Endodermal cell (in vitro differentiated cells): ENCODE results near the gene AP4B1. TPM values are rescaled to one million over a fixed set of nuclear protein-coding genes. Genes with fewer than 3 reads are reported as not detected.

Experiments used
- DNase-seq: peaks from one replicate; pipeline ENCODE4 v3.0.0-alpha.2; 2017
- H3K27ac ChIP-seq: 2 replicates; pipeline ENCODE4 v1.5.1; 2013; ENCODE audit warnings: mild to moderate bottlenecking, low read depth, low read length, moderate library complexity
- H3K27me3 ChIP-seq: 2 replicates; pipeline ENCODE4 v1.6.1; 2013; ENCODE audit warnings: mild to moderate bottlenecking, low read length, moderate library complexity; ENCODE audit not compliant: insufficient read depth, control insufficient read depth, poor library complexity, severe bottlenecking
- H3K36me3 ChIP-seq: 2 replicates; pipeline ENCODE4 v1.7.0; 2013; ENCODE audit warnings: mild to moderate bottlenecking, low read length, moderate library complexity; ENCODE audit not compliant: control insufficient read depth, insufficient read depth
- H3K4me1 ChIP-seq: one replicate; pipeline ENCODE4 v1.7.0; 2013; ENCODE audit warnings: low read length; ENCODE audit not compliant: control insufficient read depth, insufficient read depth
- H3K4me3 ChIP-seq: 2 replicates; pipeline ENCODE4 v1.5.1; 2013; ENCODE audit warnings: mild to moderate bottlenecking, low read length, moderate library complexity
- H3K9ac ChIP-seq: 2 replicates; pipeline ENCODE4 v1.6.1; 2013; ENCODE audit warnings: mild to moderate bottlenecking, low read length, moderate library complexity; ENCODE audit not compliant: poor library complexity, severe bottlenecking; ENCODE audit errors: extremely low read depth
- H3K9me3 ChIP-seq: 2 replicates; pipeline ENCODE4 v1.6.1; 2013; ENCODE audit warnings: mild to moderate bottlenecking, low read length, moderate library complexity; ENCODE audit not compliant: control insufficient read depth
- H3K27ac Mint-ChIP-seq: 2 replicates; pipeline ENCODE4 v1.8.0; 2020; ENCODE audit warnings: mixed read lengths
- H3K27me3 Mint-ChIP-seq: 2 replicates; pipeline ENCODE4 v1.8.0; 2021; ENCODE audit warnings: mild to moderate bottlenecking, mixed read lengths; ENCODE audit not compliant: insufficient read depth
- H3K36me3 Mint-ChIP-seq: 2 replicates; pipeline ENCODE4 v1.8.0; 2020; ENCODE audit warnings: low read depth, mixed read lengths
- H3K4me1 Mint-ChIP-seq: 2 replicates; pipeline ENCODE4 v1.8.0; 2020; ENCODE audit warnings: mixed read lengths
- H3K4me3 Mint-ChIP-seq: 2 replicates; pipeline ENCODE4 v1.8.0; 2020; ENCODE audit warnings: mild to moderate bottlenecking, moderate library complexity, mixed read lengths
- H3K9me3 Mint-ChIP-seq: 2 replicates; pipeline ENCODE4 v1.8.0; 2020; ENCODE audit warnings: mild to moderate bottlenecking, mixed read lengths
- WGBS, 2 experiments: methylation state at CpG; one replicate each; pipeline versions ENCODE4 v1.1.5 to v1.1.7; 2013; ENCODE audit warnings: missing lambda C conversion rate in 2 of 2, mixed read lengths in 1 of 2; ENCODE audit not compliant: insufficient coverage in 1 of 2, insufficient read length in 1 of 2; 5-methylcytosine and 5-hydroxymethylcytosine counted together
- total RNA-seq, 2 donors: library from RNA; stranded (reverse); fragmentation: NEBNext Ultra II Directional in 1 of 2; extraction: Animal tissue kit (Norgen Biotek cat#: 25700) in 1 of 2; gene quantifications; 2 replicates in 1 of 2; 3 replicates in 1 of 2; pipeline ENCODE4 v1.2.1, GENCODE V29; 2021
- TF ChIP-seq, protein P1 (sequence below): fragments of 200-600 bp; sonication (generic); conservative IDR thresholded peaks from 2 replicates; pipeline ENCODE4 v1.5.0; 2021; ENCODE audit warnings: antibody characterized with exemption, mild to moderate bottlenecking

The AP4B1 gene
- total RNA-seq, 2 donors from 2014 or later: 9.6 to 14.7 TPM

DNA sequence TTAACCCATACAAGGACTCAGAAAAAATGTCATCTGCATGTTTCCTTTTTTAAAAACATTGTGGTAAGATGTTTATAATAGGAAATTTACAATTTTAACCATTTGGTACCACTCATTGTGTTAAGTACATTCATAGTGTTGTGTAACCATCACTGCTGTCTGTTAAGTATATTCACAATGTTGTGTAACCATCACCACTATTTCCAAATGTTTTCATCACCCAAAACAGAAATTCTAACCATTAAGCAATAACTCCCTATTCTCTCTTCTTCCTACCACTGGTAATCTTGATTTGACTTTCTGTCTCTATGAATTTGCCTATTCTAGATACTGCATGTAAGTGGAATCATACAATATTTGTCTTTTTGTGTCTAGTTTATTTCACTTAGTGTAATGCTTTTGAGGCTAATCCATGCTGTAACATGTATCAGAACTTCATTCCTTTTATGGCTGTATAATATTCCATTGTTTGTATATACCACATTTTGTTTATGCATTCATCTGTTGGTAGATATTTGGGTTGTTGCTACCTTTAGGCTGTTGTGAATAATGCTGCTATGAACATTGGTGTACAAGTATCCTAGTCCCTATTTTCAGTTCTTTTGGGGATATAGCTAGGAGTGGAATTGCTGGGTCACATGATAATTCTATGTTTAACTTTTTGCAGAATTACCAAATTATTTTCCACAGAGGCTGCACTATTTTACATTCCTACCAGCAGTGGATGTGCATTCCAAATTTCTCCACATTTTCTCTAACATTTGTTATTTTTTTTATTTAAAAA, 38.6 kb upstream of the AP4B1 start:
- no peak overlapping the region for H3K4me3 Mint-ChIP-seq
- Histone ChIP-seq H3K4me1 (peaks cover 23% of the 10 kb centered on the region), H3K9ac (no peak overlapping the region), H3K36me3 (peaks cover 35% of the 10 kb centered on the region), H3K9me3 (no peaks in the 10 kb centered on the region), H3K27me3 (no peaks in the 10 kb centered on the region), H3K27ac (no peak overlapping the region), H3K4me3 (no peak overlapping the region)
- TF ChIP-seq, protein P1, sequence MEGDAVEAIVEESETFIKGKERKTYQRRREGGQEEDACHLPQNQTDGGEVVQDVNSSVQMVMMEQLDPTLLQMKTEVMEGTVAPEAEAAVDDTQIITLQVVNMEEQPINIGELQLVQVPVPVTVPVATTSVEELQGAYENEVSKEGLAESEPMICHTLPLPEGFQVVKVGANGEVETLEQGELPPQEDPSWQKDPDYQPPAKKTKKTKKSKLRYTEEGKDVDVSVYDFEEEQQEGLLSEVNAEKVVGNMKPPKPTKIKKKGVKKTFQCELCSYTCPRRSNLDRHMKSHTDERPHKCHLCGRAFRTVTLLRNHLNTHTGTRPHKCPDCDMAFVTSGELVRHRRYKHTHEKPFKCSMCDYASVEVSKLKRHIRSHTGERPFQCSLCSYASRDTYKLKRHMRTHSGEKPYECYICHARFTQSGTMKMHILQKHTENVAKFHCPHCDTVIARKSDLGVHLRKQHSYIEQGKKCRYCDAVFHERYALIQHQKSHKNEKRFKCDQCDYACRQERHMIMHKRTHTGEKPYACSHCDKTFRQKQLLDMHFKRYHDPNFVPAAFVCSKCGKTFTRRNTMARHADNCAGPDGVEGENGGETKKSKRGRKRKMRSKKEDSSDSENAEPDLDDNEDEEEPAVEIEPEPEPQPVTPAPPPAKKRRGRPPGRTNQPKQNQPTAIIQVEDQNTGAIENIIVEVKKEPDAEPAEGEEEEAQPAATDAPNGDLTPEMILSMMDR: no peak
- peaks cover 44% of the 10 kb centered on the region for H3K4me1 Mint-ChIP-seq
- no peaks in the 10 kb centered on the region for H3K27me3 Mint-ChIP-seq
- H3K36me3 Mint-ChIP-seq: peaks cover 33% of the 10 kb centered on the region
- no peaks in the 10 kb centered on the region for H3K9me3 Mint-ChIP-seq
- DNase-seq: no peak
- H3K27ac Mint-ChIP-seq: no peak overlapping the region

DNA sequence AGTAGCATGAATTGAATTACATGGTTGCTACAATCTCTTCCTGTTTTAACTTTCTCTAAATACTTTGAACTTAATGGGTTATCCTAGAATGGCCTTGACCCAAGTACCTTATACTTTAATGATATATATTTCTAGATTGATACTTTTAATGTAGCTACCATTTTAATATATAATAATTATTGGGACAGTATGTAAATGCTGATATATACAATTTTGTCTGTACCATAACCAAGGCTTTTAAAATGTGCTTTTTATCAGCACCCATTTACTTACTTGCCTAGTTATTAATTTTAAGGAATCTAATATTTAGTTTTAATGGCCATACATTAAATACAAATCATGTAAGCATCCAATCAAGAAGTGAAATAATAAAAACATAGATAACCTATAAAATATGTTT, 37.9 kb upstream of the AP4B1 start:
- Mint-ChIP-seq H3K9me3 (no peaks in the 10 kb centered on the region), H3K4me1 (peaks cover 43% of the 10 kb centered on the region), H3K4me3 (no peak overlapping the region), H3K36me3 (peaks cover 33% of the 10 kb centered on the region), H3K27ac (no peak overlapping the region), H3K27me3 (no peaks in the 10 kb centered on the region)
- TF ChIP-seq, protein P1: no peak
- Histone ChIP-seq H3K27me3 (no peaks in the 10 kb centered on the region), H3K27ac (no peak overlapping the region), H3K9me3 (no peaks in the 10 kb centered on the region), H3K36me3 (peaks cover 35% of the 10 kb centered on the region), H3K9ac (no peak overlapping the region), H3K4me1 (peaks cover 20% of the 10 kb centered on the region), H3K4me3 (no peak overlapping the region)
- DNase-seq: no peak

DNA sequence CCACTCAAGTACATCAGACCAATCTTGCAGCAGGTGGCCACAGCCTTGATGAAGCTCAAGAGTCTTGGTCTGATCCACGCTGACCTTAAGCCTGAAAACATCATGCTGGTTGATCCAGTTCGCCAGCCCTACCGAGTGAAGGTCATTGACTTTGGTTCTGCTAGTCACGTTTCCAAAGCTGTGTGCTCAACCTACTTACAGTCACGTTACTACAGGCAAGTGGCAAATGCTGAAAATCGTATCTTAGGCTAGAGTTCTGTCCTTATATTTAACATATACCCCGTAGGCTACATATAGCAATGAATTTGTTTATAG, 36.6 kb upstream of the AP4B1 start:
- Mint-ChIP-seq H3K4me1 (peaks cover 34% of the 10 kb centered on the region), H3K4me3 (no peak overlapping the region), H3K36me3 (peaks cover 33% of the 10 kb centered on the region), H3K27me3 (no peaks in the 10 kb centered on the region), H3K27ac (no peak overlapping the region), H3K9me3 (no peaks in the 10 kb centered on the region)
- Histone ChIP-seq H3K36me3 (peaks cover 35% of the 10 kb centered on the region), H3K9ac (no peak overlapping the region), H3K27me3 (no peaks in the 10 kb centered on the region), H3K4me1 (peaks cover 11% of the 10 kb centered on the region), H3K27ac (no peak overlapping the region), H3K9me3 (no peaks in the 10 kb centered on the region), H3K4me3 (no peak overlapping the region)
- whole genome bisulfite sequencing, 2 experiments: 87 to 92% methylated on average over 4 to 7 of the region's 7 CpGs
- DNase-seq: no peak
- TF ChIP-seq, protein P1: no peak
